OCI-LY1 (cell line): Measurements from ENCODE around the gene MADD.

Experiments
- EZH2 ChIP-seq: fragments of 200-600 bp; sonication (generic), shearing (Covaris generic); IDR thresholded peaks from 2 replicates; pipeline ENCODE4 v1.8.0; 2017; ENCODE audit warnings: borderline replicate concordance, mixed run types, mild to moderate bottlenecking, antibody characterized with exemption, low read length, moderate library complexity, mixed read lengths
- TF ChIP-seq, protein P1 (sequence below): fragments of 200-600 bp; sonication (generic), shearing (Covaris generic); IDR thresholded peaks from 2 replicates; pipeline ENCODE4 v1.5.1; 2017; ENCODE audit warnings: mild to moderate bottlenecking, antibody characterized with exemption, low read length, moderate library complexity, mixed read lengths

DNA sequence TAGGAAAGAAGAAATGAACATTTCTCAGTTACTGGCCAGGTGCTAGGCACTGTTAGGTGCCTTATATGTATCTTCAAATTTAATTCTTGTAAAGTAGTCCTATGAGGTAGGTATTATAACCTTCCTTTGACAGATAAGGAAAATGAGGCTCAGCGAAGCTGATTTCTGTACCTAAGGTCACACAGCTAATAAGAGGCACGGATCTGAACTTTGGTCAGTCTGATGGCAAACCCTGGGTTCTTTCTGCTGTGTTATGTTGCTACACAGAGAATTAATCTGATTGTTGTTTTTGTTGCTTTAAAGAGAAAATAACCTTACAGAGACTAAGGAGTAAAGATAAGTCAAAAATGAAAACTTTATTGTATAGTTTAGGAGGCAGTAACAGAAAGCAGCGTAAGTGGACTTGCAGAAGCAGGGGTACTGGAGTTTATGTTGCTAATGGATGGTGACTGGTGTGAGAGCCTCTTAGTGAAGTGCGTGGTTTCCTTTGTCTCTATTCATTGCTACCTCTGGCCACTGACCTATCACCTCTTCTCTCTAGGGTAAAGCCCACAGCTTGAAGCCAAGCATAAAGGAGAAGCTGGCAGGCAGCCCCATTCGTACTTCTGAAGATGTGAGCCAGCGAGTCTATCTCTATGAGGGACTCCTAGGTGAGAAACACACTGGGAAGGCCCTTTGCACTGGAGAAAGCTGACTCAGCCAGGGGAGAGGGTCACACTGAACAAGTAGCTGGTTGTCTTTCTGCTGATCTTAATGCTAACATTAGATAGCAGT lies 38.3 kb downstream of the MADD start:
- TF ChIP-seq, protein P1, sequence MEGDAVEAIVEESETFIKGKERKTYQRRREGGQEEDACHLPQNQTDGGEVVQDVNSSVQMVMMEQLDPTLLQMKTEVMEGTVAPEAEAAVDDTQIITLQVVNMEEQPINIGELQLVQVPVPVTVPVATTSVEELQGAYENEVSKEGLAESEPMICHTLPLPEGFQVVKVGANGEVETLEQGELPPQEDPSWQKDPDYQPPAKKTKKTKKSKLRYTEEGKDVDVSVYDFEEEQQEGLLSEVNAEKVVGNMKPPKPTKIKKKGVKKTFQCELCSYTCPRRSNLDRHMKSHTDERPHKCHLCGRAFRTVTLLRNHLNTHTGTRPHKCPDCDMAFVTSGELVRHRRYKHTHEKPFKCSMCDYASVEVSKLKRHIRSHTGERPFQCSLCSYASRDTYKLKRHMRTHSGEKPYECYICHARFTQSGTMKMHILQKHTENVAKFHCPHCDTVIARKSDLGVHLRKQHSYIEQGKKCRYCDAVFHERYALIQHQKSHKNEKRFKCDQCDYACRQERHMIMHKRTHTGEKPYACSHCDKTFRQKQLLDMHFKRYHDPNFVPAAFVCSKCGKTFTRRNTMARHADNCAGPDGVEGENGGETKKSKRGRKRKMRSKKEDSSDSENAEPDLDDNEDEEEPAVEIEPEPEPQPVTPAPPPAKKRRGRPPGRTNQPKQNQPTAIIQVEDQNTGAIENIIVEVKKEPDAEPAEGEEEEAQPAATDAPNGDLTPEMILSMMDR = no peak
- TF ChIP-seq EZH2 = no peak
